BE2C (cell line): Measurements from ENCODE around the gene KARS1.

Source experiments
- DNase-seq: peaks from one replicate; pipeline ENCODE4 v3.0.0-alpha.2; 2020
- H3K27me3 ChIP-seq: fragments of 250-450 bp; sonication (Bioruptor Pico); 2 replicates; pipeline ENCODE4 v1.5.1; 2020; ENCODE audit warnings: mild to moderate bottlenecking
- H3K36me3 ChIP-seq: fragments of 250-450 bp; sonication (Bioruptor Pico); 2 replicates; pipeline ENCODE4 v1.5.1; 2020; ENCODE audit warnings: mild to moderate bottlenecking
- H3K4me1 ChIP-seq: fragments of 250-450 bp; sonication (Bioruptor Pico); 2 replicates; pipeline ENCODE4 v1.5.1; 2020
- H3K4me3 ChIP-seq: 2 replicates; pipeline ENCODE4 v1.5.1; 2011; ENCODE audit warnings: low read depth, low read length
- H3K9me3 ChIP-seq: fragments of 250-450 bp; sonication (Bioruptor Pico); 2 replicates; pipeline ENCODE4 v1.5.1; 2020
- TF ChIP-seq, protein P1 (sequence below): IDR thresholded peaks from 2 replicates; pipeline ENCODE4 v1.5.1; 2012; ENCODE audit warnings: mild to moderate bottlenecking, low read depth, low read length

Gene KARS1

GRCh38 chr16:75667503-75667902, 20.0 kb upstream of the KARS1 start:
- Histone ChIP-seq H3K36me3 (no peaks in the 10 kb centered on the region), H3K9me3 (no peaks in the 10 kb centered on the region), H3K4me3 (no peak overlapping the region), H3K4me1 (no peaks in the 10 kb centered on the region), H3K27me3 (no peaks in the 10 kb centered on the region)
- DNase-seq, result no peak
- TF ChIP-seq, protein P1, sequence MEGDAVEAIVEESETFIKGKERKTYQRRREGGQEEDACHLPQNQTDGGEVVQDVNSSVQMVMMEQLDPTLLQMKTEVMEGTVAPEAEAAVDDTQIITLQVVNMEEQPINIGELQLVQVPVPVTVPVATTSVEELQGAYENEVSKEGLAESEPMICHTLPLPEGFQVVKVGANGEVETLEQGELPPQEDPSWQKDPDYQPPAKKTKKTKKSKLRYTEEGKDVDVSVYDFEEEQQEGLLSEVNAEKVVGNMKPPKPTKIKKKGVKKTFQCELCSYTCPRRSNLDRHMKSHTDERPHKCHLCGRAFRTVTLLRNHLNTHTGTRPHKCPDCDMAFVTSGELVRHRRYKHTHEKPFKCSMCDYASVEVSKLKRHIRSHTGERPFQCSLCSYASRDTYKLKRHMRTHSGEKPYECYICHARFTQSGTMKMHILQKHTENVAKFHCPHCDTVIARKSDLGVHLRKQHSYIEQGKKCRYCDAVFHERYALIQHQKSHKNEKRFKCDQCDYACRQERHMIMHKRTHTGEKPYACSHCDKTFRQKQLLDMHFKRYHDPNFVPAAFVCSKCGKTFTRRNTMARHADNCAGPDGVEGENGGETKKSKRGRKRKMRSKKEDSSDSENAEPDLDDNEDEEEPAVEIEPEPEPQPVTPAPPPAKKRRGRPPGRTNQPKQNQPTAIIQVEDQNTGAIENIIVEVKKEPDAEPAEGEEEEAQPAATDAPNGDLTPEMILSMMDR, result no peak

GRCh38 chr16:75660726-75661302, 13.3 kb upstream of the KARS1 start:
- no peak for DNase-seq
- H3K9me3 ChIP-seq, result no peaks in the 10 kb centered on the region
- TF ChIP-seq, protein P1, result no peak
- H3K27me3 ChIP-seq, result no peaks in the 10 kb centered on the region
- H3K4me1 ChIP-seq, result no peaks in the 10 kb centered on the region
- H3K4me3 ChIP-seq, result no peak overlapping the region
- H3K36me3 ChIP-seq, result peaks cover 29% of the 10 kb centered on the region

GRCh38 chr16:75660321-75660720, 12.9 kb upstream of the KARS1 start:
- DNase-seq, result no peak
- Histone ChIP-seq H3K4me1 (no peaks in the 10 kb centered on the region), H3K9me3 (no peaks in the 10 kb centered on the region), H3K27me3 (no peaks in the 10 kb centered on the region), H3K36me3 (peaks cover 34% of the 10 kb centered on the region), H3K4me3 (no peak overlapping the region)
- TF ChIP-seq, protein P1, result no peak

DNA sequence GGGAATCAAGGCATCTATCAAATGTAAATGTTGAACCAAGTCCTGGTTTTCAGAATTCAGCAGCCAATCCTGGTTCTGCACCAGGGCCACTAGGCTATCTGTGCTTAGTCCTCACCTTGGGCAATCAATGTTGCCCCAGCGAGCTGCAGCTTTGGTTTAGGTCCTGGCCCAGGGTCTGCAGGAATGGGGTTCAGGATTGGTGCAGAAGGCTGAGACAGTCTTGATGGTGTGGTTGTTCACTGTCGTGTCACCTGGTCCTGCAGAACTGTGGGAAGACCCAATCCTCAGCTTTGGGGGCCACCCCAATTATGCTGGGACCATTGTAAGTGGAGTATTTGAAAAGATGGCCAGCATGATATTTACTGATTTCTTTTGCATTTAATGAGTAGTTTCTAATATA, 10.7 kb upstream of the KARS1 start:
- peaks cover 46% of the 10 kb centered on the region for H3K36me3 ChIP-seq
- H3K4me1 ChIP-seq, result no peaks in the 10 kb centered on the region
- no peaks in the 10 kb centered on the region for H3K9me3 ChIP-seq
- H3K4me3 ChIP-seq, result no peak overlapping the region
- DNase-seq, result no peak
- no peaks in the 10 kb centered on the region for H3K27me3 ChIP-seq
- TF ChIP-seq, protein P1, result no peak

GRCh38 chr16:75653922-75654321, 6.5 kb upstream of the KARS1 start:
- H3K9me3 ChIP-seq, result no peaks in the 10 kb centered on the region
- no peaks in the 10 kb centered on the region for H3K27me3 ChIP-seq
- H3K4me1 ChIP-seq, result no peaks in the 10 kb centered on the region
- no peak overlapping the region for H3K4me3 ChIP-seq
- DNase-seq, result no peak
- peaks cover 48% of the 10 kb centered on the region for H3K36me3 ChIP-seq
- TF ChIP-seq, protein P1, result no peak

- Histone ChIP-seq H3K9me3 (no peaks in the 10 kb centered on the region), H3K4me3 (peak overlapping the region; percentile 98), H3K27me3 (no peaks in the 10 kb centered on the region), H3K36me3 (peaks cover 25% of the 10 kb centered on the region), H3K4me1 (no peaks in the 10 kb centered on the region)
- DNase-seq, result peak; percentile 83
- TF ChIP-seq, protein P1, result no peak
Measured at GRCh38 chr16:75648265-75649076, 1.0 kb upstream of the KARS1 start.
